GM12864 (cell line): ENCODE results near the gene MINDY4B.

ENCODE experiments used
- DNase-seq: peaks from one replicate; pipeline ENCODE4 v3.0.0-alpha.2; 2011; ENCODE audit warnings: low read depth
- H3K4me3 ChIP-seq: 2 replicates; pipeline ENCODE4 v1.5.1; 2011; ENCODE audit warnings: mild to moderate bottlenecking, low read depth, low read length, control low read depth
- TF ChIP-seq, protein P1 (sequence below): IDR thresholded peaks from 2 replicates; pipeline ENCODE4 v1.5.1; 2011; ENCODE audit warnings: low read depth, mild to moderate bottlenecking, moderate library complexity, low read length, control low read depth, inconsistent platforms; ENCODE audit errors: missing control alignments

The MINDY4B gene

DNA sequence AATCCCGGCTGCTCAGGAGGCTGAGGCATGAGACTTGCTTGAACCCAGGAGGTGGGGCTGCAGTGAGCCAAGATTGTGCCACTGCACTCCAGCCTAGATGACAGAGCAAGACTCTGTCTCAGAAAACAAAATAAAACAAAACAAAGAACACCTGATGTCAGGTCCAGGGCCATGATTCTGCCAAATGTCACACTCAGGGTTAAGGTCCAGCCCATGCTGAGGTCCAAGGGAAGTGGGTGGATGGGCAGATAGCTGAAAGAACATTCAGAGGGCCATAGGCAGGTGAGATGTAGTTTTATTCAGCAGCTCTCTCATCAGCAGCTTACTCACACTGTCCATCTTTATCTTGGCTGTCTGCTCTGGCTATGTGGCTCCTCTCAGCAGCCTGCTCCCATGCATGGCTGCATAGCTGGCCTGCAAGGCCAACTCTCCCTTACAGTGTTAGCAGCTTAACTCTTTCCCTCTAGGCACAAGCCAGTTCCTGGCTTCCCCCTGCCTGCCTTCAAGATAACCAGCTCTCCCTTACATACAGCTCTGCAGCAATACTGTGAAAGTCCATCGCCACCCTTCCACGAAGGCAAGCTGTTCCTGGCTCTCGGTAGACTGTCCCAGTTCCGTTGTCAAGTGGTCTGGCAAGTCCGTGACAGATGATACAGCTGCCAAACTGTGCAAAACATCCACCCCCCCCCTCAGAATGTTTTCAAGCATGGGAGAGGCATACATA, 79.9 kb downstream of the MINDY4B start:
- TF ChIP-seq, protein P1, sequence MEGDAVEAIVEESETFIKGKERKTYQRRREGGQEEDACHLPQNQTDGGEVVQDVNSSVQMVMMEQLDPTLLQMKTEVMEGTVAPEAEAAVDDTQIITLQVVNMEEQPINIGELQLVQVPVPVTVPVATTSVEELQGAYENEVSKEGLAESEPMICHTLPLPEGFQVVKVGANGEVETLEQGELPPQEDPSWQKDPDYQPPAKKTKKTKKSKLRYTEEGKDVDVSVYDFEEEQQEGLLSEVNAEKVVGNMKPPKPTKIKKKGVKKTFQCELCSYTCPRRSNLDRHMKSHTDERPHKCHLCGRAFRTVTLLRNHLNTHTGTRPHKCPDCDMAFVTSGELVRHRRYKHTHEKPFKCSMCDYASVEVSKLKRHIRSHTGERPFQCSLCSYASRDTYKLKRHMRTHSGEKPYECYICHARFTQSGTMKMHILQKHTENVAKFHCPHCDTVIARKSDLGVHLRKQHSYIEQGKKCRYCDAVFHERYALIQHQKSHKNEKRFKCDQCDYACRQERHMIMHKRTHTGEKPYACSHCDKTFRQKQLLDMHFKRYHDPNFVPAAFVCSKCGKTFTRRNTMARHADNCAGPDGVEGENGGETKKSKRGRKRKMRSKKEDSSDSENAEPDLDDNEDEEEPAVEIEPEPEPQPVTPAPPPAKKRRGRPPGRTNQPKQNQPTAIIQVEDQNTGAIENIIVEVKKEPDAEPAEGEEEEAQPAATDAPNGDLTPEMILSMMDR = no peak
- no peak overlapping the region for H3K4me3 ChIP-seq
- DNase-seq = no peak

DNA sequence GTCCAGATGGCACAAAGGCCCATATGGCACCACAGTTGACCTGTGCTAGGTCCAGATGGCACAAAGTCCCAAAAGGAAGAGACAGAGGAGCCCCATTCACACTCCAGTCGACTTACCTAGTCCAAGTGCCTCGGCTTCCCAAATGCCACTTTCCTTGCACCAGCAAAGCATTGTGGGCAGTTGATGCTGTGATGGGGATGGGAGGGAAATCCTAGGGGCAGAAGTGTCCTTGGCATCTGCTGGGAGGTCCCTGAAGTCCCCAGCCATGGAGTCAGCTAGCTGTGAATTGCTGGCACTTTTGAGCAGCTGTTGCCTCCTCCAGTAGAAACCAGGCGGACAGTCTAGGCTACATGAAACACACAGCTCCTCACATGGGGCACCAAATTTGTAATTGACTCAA, 82.0 kb downstream of the MINDY4B start:
- no peak for DNase-seq
- H3K4me3 ChIP-seq = no peak overlapping the region
- TF ChIP-seq, protein P1 = no peak

DNA sequence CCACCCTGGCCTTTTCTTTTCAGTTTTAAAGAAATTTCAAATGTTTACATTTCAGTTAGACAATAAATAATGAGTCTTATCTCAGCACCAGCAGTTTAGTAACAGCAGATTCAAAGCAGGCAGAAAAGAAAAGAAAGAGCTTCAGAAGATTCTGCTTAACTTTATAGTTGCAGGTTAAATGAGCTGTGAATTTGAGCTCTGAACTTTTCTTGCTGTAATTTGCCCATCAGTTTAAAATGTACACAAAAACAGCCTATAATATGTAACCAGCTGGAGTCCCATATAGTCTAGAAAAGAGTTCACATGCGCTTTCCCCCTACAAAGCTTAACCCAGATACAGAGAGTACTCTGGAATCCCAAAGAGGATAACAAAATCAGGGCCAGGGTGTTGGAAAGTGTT, 82.6 kb downstream of the MINDY4B start:
- no peak overlapping the region for H3K4me3 ChIP-seq
- TF ChIP-seq, protein P1 = no peak
- no peak for DNase-seq
